RWPE2 (cell line): ENCODE measurements around the gene BCL10.

Experiments used
- ATAC-seq: fragments of 200-7000 bp; cut with Tn5 transposase; 3 replicates; pipeline ENCODE4 v1.9.1; 2021; ENCODE audit warnings: low read depth
- DNase-seq: peaks from one replicate; pipeline ENCODE4 v3.0.0-alpha.2; 2020; ENCODE audit warnings: low spot score
- H3K27ac ChIP-seq: fragments of 450-650 bp; 2 replicates; pipeline ENCODE4 v1.5.1; 2017; ENCODE audit warnings: mild to moderate bottlenecking; ENCODE audit not compliant: poor library complexity, severe bottlenecking
- H3K27me3 ChIP-seq: fragments of 250-450 bp; sonication (Bioruptor Pico); 2 replicates; pipeline ENCODE4 v1.5.1; 2021; ENCODE audit warnings: mild to moderate bottlenecking, moderate library complexity; ENCODE audit not compliant: insufficient read depth, poor library complexity, severe bottlenecking
- H3K36me3 ChIP-seq: fragments of 250-450 bp; sonication (Bioruptor Pico); 2 replicates; pipeline ENCODE4 v1.5.1; 2020; ENCODE audit warnings: low read depth, mild to moderate bottlenecking, moderate library complexity
- H3K4me1 ChIP-seq: fragments of 250-450 bp; sonication (Bioruptor Pico); 2 replicates; pipeline ENCODE4 v1.5.1; 2021; ENCODE audit warnings: mild to moderate bottlenecking, moderate library complexity; ENCODE audit not compliant: insufficient read depth, poor library complexity, severe bottlenecking
- H3K4me3 ChIP-seq: fragments of 250-450 bp; sonication (Bioruptor Pico); 2 replicates; pipeline ENCODE4 v1.5.1; 2021; ENCODE audit warnings: mild to moderate bottlenecking, moderate library complexity; ENCODE audit not compliant: severe bottlenecking
- H3K9me3 ChIP-seq: fragments of 250-450 bp; sonication (Bioruptor Pico); 2 replicates; pipeline ENCODE4 v1.5.1; 2021; ENCODE audit warnings: mild to moderate bottlenecking, moderate library complexity; ENCODE audit not compliant: severe bottlenecking
- TF ChIP-seq, protein P1 (sequence below): fragments of 450-650 bp; IDR thresholded peaks from one replicate; pipeline ENCODE4 v1.5.1; 2017; ENCODE audit warnings: mild to moderate bottlenecking, moderate library complexity; ENCODE audit not compliant: poor library complexity, severe bottlenecking

BCL10 gene

GRCh38 chr1:85219853-85220610 lies 56.4 kb downstream of the BCL10 start:
- Histone ChIP-seq H3K36me3 (no peaks in the 10 kb centered on the region), H3K4me1 (peaks cover 6% of the 10 kb centered on the region), H3K9me3 (no peaks in the 10 kb centered on the region), H3K27me3 (no peaks in the 10 kb centered on the region), H3K27ac (no peak overlapping the region), H3K4me3 (no peak overlapping the region)
- DNase-seq: no peak
- no peak for ATAC-seq
- TF ChIP-seq, protein P1, sequence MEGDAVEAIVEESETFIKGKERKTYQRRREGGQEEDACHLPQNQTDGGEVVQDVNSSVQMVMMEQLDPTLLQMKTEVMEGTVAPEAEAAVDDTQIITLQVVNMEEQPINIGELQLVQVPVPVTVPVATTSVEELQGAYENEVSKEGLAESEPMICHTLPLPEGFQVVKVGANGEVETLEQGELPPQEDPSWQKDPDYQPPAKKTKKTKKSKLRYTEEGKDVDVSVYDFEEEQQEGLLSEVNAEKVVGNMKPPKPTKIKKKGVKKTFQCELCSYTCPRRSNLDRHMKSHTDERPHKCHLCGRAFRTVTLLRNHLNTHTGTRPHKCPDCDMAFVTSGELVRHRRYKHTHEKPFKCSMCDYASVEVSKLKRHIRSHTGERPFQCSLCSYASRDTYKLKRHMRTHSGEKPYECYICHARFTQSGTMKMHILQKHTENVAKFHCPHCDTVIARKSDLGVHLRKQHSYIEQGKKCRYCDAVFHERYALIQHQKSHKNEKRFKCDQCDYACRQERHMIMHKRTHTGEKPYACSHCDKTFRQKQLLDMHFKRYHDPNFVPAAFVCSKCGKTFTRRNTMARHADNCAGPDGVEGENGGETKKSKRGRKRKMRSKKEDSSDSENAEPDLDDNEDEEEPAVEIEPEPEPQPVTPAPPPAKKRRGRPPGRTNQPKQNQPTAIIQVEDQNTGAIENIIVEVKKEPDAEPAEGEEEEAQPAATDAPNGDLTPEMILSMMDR: no peak

- peaks cover 12% of the 10 kb centered on the region for H3K4me1 ChIP-seq
- DNase-seq (no peak), ATAC-seq (no peak)
- no peaks in the 10 kb centered on the region for H3K9me3 ChIP-seq
- H3K4me3 ChIP-seq: no peak overlapping the region
- TF ChIP-seq, protein P1: no peak
- H3K27ac ChIP-seq: no peak overlapping the region
- no peaks in the 10 kb centered on the region for H3K36me3 ChIP-seq
- no peaks in the 10 kb centered on the region for H3K27me3 ChIP-seq
Measured at GRCh38 chr1:85216697-85217096, 59.7 kb downstream of the BCL10 start.
